IMR-90 (cell line): Measurements from ENCODE around the gene SIRT7.

Experiments used
- BHLHE40 ChIP-seq: fragments of 150-350 bp; IDR thresholded peaks from 2 replicates; pipeline ENCODE4 v1.6.1; 2016; ENCODE audit warnings: mild to moderate bottlenecking, low read depth, low read length
- CEBPB ChIP-seq: IDR thresholded peaks from 2 replicates; pipeline ENCODE4 v1.6.1; 2012; ENCODE audit warnings: low read depth, low read length, improper control_type of control experiment
- CHD1 ChIP-seq: IDR thresholded peaks from 2 replicates; pipeline ENCODE4 v1.6.1; 2012; ENCODE audit warnings: low read depth, low read length, improper control_type of control experiment
- CTCF ChIP-seq: conservative IDR thresholded peaks from 2 replicates; pipeline ENCODE4 v1.5.1; 2012; ENCODE audit warnings: mild to moderate bottlenecking, low read depth, low read length, improper control_type of control experiment
- ELK1 ChIP-seq: fragments of 150-350 bp; IDR thresholded peaks from 2 replicates; pipeline ENCODE4 v1.6.1; 2016; ENCODE audit warnings: low read depth, mild to moderate bottlenecking, low read length, moderate library complexity, borderline replicate concordance
- FOS ChIP-seq: fragments of 150-350 bp; IDR thresholded peaks from 2 replicates; pipeline ENCODE4 v1.6.1; 2016; ENCODE audit warnings: low read depth, low read length
- MAZ ChIP-seq: IDR thresholded peaks from 2 replicates; pipeline ENCODE4 v1.6.1; 2012; ENCODE audit warnings: low read depth, mild to moderate bottlenecking, low read length, improper control_type of control experiment, moderate library complexity, borderline replicate concordance
- POLR2A ChIP-seq: IDR thresholded peaks from 2 replicates; pipeline ENCODE4 v1.6.1; 2012; ENCODE audit warnings: mild to moderate bottlenecking, low read depth, low read length
- RAD21 ChIP-seq: IDR thresholded peaks from 2 replicates; pipeline ENCODE4 v1.6.1; 2012; ENCODE audit warnings: low read length, improper control_type of control experiment
- RFX5 ChIP-seq: IDR thresholded peaks from 2 replicates; pipeline ENCODE4 v1.8.0; 2012; ENCODE audit warnings: low read depth, mild to moderate bottlenecking, low read length, moderate library complexity
- SMC3 ChIP-seq: fragments of 150-350 bp; IDR thresholded peaks from 2 replicates; pipeline ENCODE4 v1.6.1; 2016; ENCODE audit warnings: low read depth, mild to moderate bottlenecking, antibody characterized with exemption, low read length, moderate library complexity

- TF ChIP-seq CTCF (no peak), ELK1 (no peak), POLR2A (no peak), CHD1 (no peak), SMC3 (no peak), RFX5 (no peak), BHLHE40 (no peak), RAD21 (no peak), MAZ (no peak), CEBPB (no peak), FOS (no peak)
Observed at GRCh38 chr17:81931189-81931556, 13.2 kb upstream of the SIRT7 start.
